GM18868 (cell line): ENCODE data around the gene PLA2G1B.
"Not testable (repeated sequence)": the region's sequence is repeated elsewhere in the genome, so short reads cannot be mapped to it uniquely, and the experiment has no call there.

Experiments used
- ATAC-seq: cut with Tn5 transposase; IDR thresholded peaks from one replicate; pipeline ENCODE4 v1.9.1; 2021; ENCODE audit warnings: mild to moderate bottlenecking, moderate library complexity; ENCODE audit not compliant: unreplicated experiment

PLA2G1B gene

DNA sequence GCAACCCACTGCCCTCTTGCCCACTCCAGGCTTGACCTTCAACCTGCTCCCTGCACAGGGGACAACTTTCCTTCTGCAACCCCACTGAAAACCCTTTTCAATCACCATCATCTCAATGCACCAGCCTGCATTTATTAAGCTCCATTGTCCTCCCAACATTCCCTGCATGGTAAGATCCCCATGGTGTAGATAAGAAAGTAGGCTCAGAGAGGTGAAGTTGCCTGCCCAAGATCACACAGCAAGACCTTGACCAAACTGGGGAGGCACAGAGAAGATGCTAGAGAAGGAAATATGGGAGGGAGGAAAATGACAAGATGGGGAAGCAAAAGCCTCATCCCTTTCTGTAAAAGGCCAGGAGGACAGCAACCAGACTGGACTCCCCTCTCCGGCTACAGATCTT lies 31.5 kb upstream of the PLA2G1B start:
- ATAC-seq: no peak

DNA sequence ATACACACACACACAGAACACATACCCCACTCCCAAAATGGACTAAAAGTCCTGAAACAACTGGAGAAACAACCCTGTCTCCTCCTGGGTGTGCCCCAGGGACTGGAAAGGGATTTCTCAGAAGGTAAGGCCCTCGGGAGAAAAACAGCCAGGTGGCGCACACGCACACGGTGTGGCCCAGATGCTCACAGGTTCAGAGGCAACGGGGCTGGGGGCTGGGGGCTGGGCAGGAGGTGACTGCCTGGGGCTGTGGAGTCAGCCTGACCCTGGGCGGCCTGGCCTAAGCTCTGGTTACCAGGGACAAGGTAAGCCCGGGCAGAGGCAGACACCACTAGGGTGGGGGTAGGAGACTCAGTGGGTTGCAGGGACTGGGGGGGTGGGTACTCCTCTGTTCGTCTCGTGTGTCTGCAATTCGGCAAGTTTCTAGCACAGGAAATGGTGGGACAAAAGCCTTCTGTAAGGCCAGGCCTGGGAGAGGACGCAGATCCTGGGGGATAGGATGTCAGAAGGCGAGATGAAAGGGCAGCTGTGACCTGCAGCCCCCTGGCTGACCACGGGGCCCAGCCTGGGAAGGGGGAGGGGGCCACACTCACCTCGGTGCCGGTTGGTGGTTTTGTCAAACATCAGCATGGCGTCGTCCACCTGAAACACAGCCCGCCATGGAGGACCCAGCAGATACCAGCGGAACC lies 31.0 kb upstream of the PLA2G1B start:
- no peak for ATAC-seq

DNA sequence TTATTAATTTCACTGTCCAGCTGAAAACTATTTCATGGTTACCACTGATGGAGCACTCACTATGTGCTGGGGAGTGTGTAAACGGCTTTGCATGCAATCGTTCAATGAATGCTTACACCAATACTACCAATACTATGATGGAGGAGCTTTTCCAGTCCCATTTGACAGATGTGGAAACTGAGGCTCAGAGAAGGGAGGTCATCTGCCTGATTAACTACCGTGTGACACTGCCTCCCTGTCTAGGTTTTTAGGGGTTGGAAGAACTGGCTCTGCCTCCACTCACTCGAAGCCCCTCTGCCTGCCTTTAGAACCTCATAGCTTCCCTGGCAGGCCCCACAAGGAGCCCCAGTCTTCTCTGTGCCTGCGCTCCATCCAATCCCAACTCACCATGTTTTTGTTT lies 29.5 kb upstream of the PLA2G1B start:
- ATAC-seq: no peak

DNA sequence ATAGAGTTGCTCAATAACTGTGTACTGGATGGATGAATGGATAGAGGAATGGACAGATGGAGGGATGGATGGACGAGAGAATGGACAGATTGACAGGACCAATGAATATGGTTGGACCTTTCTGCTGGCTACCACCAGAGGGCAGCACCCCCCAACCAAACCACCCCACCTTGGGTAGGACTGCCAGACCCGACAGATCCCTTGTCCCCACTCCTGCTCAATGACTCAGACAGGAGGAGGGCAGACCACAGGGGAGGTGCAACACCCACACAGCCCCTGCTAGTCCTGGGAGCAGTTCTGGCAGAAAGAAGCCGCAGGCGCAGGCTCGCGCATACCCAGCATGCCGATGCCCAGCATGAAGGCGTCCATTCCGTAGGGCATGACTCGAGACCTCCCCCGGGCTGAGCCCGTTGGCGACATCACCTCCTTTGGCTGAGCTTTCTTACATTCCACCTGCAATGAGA lies 29.0 kb upstream of the PLA2G1B start:
- ATAC-seq: no peak

DNA sequence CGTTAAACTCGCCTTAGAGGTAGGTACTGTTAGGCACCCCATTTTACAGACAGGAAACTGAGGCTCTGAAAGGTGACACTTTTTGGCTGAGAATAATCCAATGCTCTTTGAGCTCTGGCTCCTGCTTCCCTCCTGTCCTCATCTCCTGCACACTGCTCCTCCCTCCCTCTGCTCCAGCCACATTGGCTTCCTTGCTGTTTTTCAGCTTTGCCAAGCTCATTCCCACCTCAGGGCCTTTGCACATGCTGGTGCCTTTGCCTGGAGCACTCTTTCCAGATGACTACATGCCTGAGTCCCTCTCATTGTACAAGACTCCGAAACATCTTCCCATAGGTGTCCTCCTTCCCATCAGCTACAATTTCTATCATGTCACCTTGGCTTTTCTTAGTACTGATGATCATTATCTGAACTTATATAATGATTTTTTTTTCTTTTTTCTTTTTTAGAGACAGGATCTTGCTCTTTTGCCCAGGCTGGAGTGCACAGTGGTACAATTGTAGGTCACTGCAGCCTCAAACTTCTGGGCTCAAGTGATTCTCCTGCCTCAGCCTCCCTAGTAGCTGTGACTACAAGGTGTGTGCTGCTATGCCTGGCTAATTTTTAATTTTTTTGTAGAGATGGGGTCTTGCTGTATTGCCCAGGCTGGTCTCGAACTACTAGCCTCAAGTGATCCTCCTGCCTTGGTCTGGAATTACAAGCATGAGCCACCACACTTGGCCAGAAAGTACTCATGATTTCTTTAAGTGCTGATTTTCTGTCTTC lies 26.2 kb upstream of the PLA2G1B start:
- ATAC-seq: no peak

- no peak for ATAC-seq
These were observed 25.6 kb upstream of the PLA2G1B start for GRCh38 chr12:120353136-120353535.

- no peak for ATAC-seq
These were observed 24.5 kb upstream of the PLA2G1B start for GRCh38 chr12:120352117-120352516.

DNA sequence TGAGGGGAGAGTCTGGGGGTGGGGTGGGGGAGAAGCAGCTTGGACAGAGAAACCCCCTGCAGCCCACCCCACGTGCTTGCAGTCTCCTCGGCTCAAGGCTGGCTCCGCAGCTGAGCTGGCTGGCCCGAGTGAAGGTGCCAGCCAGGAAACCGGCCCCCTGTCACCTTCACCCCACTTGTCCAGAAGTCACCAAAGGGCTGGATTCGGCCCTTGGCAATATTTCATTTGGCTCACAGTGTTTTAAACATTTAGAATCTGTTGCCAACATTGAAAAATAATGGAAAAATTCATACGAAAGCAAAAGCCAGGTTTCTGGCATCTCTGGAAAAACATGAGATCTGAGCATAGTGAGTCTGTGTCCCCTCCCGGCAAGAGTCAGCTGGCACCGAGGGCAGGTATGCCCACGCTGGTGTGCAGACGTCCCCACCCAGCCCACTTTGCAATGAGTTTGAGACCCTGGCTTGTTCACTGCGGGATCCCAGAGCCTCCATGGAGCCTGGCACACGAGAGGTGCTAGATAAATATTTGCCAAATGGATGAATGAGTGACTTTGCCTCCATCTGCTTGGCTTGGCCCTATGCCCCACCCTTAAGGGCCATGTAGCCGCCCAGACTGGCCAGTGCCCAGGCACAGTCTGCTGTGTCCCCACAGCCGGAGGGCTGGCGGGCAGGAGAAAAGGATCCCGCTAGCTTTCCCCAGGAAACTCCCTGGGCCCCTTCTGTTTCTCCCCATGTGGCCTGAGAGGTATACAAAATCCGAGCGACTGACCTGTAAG lies 23.2 kb upstream of the PLA2G1B start:
- no peak for ATAC-seq

DNA sequence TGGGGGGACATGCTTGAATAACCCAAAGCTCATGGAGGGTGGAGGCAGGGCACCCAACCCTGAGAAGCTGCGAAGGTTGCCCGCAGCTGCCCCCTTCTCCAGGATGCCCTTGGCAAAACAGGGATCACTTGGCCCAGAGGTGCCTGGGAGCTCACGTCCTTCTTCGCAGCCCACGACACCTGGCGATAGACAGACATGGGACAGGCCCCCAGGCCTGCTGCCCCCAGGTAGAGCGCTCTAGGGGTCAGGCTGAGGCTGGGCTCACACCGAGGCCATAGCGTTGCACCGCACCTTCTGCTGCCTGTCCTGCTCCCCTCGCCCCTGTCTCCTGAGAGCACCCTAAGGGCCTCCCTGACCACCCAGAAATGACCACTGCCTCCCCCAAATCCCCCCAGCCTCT lies 20.2 kb upstream of the PLA2G1B start:
- ATAC-seq: no peak

DNA sequence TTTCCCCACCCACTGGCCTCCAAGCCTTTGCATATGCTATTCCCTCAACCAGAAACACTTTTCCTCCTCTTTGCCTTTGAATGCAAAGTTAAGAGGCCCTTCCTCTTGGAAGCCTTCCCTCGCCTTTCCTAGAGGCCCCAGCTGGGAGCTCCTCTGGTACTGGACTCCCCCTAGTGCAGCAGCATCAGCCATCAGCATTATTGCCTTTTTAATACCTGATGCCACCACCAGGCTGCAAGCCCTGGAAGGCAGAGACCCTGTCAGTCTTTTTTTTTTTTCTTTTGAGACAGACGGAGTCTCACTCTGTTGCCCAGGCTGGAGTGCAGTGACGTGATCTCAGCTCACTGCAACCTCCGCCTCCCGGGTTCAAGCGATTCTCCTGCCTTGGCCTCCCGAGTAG lies 19.1 kb upstream of the PLA2G1B start:
- no peak for ATAC-seq

GRCh38 chr12:120346031-120346430 lies 18.5 kb upstream of the PLA2G1B start:
- no peak for ATAC-seq

DNA sequence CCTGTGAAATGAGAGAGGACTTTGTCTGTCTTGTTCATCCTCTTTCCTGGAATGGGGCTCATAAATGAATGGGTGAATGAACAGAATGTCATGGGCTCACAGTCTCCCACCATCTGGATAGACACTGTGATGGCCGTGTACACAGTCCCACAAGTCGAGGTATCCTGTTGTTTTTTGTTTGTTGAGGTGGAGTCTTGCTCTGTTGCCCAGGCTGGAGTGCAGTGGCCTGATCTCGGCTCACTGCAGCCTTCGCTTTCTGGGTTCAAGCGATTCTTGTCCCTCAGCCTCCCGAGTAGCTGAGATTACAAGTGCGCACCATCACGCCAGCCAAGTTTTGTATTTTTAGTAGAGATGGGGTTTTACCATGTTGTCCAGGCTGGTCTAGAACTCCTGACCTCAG lies 16.1 kb upstream of the PLA2G1B start:
- no peak for ATAC-seq

DNA sequence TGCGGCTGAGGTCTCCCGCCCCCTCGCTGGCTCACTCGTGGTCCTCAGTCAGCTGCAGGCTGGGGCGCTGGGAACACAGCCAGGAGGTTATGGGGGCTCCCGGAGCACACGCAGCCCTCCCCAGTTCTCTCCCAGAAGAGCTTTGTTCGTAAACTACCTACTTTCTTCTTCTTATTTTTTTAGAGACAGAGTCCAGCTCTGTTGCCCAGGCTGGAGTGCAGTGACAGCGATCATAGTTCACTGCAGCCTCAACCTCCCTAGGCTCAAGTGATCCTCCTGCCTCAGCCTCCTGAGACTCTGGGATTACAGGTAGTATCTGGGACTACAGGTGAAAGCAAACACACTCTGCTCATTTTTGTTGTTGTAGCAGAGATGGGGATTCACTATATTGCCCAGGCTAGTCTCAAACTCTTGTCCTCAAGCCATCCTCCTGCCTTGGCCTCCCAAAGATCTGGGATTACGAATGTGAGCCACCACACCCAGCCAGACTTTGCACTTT lies 15.5 kb upstream of the PLA2G1B start:
- ATAC-seq: no peak

DNA sequence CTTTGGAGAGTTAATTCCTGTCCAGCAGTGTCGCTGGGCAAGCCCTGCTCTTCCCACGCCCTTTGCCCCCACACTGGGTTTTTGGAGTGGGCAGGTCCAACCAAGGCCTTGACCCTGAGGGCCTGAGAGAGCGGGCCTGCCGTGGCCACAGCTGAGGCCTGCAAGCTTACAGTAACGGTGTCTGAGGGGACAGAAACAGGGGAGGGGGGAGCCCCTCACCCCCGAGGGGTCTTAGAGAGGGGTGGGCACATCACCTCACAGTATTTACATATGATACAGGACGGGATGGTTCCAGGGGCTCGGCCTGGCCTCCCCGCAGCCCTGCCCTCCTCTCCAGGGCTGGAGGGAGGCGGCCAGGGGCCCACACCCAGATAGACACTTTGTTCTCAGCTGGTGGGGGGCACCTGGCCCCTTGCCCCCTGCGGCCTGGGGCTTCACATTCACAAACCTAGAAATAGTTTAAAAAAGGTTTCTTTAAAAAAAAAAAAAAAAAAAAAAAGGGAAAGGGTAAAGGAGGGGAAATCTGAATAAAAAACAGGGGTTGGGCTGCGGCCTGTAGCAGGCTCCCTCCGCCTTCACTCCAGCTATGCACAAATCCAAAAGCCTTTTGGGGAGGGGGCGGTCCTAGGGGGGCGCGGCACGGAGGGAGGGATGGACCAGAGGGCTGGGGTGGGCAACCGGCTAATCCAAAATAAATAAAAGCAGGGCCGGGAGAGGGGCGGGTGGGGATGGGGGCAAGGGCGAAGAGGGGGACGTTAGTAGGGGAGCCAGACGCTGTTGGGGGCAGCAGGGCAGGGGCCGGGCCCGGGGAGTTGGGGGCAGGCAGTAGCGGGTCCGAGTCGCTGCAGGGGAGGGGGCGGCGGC lies 14.8 kb upstream of the PLA2G1B start:
- no peak for ATAC-seq

- ATAC-seq: no peak
These were observed 11.7 kb upstream of the PLA2G1B start for GRCh38 chr12:120339256-120339655.

DNA sequence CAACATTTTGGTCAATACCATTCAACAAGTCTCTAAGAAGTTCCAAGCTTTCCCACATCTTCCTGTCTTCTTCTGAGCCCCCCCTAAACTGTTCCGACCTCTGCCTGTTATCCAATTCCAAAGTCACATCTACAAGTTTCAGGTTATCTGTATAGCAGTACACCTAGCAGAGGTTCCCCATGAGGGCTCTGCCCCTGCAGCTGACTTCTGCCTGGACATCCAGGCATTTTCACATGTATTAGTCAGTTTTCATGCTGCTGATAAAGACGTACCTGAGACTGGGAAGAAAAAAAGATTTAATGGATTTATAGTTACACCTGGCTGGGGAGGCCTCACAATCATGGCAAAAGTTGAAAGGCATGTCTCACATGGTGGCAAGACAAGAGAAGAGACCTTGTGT lies 10.2 kb upstream of the PLA2G1B start:
- no peak for ATAC-seq

GRCh38 chr12:120336392-120336791 lies 8.8 kb upstream of the PLA2G1B start:
- ATAC-seq: not testable (repeated sequence)

DNA sequence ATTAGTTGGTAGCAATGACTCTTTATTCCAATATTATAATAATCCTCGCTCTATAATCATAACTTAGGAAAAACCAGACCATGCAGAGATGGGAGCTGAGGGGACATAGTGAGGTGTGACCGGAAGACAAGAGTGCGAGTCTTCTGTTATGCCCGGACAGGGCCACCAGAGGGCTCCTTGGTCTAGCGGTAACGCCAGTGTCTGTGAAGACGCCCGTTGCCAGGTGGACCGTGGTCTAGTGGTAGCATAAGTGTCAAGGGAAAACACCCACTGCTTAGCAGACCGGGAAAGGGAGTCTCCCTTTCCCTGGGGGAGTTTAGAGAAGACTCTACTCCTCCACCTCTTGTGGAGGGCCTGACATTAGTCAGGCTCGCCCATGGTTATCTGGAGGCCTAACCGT lies 7.9 kb upstream of the PLA2G1B start:
- not testable (repeated sequence) for ATAC-seq

- ATAC-seq: no peak
These were observed 4.9 kb upstream of the PLA2G1B start for GRCh38 chr12:120332523-120332922.

GRCh38 chr12:120332041-120332440 lies 4.5 kb upstream of the PLA2G1B start:
- no peak for ATAC-seq

DNA sequence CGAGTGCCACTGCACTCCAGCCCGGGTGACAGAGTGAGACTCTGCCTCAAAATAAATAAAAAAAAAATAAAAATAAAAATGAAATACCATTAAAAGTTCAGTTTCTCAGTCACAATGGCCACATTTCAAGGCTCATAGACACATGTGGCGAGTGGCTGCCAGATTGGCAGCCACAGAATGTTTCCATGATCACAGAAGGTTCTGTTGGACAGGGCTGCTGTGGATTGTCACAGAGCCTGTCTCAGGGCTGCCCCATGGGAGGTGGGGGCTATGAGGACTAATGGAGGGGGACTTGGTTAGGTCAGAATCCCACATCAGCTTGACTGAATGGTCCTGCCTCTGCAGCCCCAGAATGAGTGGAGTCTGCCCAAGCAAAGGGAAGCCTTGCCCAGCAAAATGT lies 3.8 kb upstream of the PLA2G1B start:
- ATAC-seq: no peak
